ENCODE results near the gene PTGDR.

The PTGDR gene

DNA sequence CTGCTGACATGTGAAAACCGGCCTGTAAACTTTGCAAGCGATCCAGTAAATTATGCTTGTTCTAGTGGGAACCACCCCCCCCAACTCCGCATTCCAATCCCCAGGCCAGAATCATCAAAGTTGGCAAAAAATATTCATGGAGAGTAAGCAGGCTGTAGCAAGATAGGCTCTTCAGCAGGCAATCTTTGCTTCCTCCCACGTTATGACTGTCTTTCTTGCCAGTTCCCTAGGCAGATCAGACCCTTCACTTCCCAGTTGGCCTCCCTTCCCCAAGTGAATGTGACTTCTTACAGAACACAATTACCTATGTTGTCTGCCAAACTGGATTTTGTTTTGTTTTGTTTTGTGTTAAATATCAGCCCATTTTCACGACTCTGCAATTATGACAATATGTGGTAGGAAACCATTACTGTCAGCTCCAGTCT, 45.4 kb downstream of the PTGDR start:
- DNase-seq (ENCODE audit: low read depth) = no peak

DNA sequence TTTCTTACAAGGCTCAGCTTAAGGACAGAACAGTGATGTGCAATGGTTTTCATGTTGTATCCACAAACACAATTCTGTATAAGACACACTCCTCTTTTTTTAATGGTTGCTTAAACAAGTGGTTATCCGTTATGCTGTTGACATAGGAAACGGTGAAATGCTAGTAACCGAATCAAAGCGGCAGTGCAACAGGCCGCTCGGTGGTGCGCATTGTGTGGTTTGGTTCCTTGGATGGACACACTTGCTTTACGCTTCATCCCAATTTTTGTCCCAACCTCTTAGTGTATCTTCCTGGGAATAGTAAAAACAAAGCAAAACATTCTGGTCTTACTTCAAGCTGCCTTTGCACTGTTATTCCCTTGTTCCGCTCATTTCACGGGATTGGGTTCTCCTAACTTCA, 46.0 kb downstream of the PTGDR start:
- no peak for DNase-seq (ENCODE audit: low read depth)

DNA sequence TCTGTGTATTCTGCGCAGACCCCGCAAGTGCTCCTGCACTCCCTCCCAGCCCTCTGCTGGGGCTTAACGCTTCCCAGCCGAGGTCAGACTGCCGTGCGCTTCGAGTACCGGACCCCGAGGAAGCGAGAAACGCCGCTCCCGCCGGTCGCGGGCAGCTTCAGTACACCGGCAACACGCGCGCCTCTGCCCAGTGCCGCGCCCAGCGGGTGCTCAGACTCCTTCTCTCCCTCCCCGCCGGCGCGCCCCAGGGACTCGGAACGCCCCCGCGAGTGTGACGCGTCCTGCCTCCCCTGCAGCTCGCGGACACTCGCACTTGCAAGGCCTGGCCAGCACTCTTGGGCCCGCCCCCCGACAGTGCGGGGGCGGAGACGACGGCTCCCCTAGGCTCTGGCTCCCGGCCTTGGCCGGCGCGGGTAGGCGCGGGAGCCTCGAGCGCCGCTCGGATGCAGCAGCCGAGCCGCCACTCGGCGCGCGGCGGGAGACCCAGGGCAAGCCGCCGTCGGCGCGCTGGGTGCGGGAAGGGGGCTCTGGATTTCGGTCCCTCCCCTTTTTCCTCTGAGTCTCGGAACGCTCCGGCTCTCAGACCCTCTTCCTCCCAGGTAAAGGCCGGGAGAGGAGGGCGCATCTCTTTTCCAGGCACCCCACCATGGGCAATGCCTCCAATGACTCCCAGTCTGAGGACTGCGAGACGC, 46.6 kb downstream of the PTGDR start, which contains the start of gene PTGER2:
Gene PTGER2 (plus strand): TSS at position 410 of the 692 bp plus-strand sequence. CDS start 237 bp downstream, at position 647.
- DNase-seq (ENCODE audit: low read depth) = peak; percentile 63

DNA sequence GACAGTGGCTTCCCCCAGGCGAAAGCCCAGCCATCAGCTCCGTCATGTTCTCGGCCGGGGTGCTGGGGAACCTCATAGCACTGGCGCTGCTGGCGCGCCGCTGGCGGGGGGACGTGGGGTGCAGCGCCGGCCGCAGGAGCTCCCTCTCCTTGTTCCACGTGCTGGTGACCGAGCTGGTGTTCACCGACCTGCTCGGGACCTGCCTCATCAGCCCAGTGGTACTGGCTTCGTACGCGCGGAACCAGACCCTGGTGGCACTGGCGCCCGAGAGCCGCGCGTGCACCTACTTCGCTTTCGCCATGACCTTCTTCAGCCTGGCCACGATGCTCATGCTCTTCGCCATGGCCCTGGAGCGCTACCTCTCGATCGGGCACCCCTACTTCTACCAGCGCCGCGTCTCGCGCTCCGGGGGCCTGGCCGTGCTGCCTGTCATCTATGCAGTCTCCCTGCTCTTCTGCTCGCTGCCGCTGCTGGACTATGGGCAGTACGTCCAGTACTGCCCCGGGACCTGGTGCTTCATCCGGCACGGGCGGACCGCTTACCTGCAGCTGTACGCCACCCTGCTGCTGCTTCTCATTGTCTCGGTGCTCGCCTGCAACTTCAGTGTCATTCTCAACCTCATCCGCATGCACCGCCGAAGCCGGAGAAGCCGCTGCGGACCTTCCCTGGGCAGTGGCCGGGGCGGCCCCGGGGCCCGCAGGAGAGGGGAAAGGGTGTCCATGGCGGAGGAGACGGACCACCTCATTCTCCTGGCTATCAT, 47.3 kb downstream of the PTGDR start:
- no peak for DNase-seq (ENCODE audit: low read depth)

DNA sequence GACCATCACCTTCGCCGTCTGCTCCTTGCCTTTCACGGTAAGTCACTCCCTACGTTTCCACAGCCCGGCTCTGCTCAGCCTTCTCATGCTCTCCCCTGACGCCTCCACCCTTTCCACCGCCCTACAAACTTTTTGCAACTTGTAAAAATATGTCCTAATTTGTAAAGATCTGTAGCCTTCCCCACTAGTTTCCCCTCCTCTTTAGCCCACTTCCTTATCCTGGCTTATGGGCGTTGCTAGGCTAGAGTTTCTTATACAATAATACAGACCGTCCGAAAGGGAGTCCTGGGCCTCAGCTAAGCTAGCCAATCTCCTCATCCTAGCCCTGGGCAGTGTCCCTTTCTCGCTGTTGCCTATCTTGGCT, 47.8 kb downstream of the PTGDR start:
- DNase-seq (ENCODE audit: low read depth) = no peak

DNA sequence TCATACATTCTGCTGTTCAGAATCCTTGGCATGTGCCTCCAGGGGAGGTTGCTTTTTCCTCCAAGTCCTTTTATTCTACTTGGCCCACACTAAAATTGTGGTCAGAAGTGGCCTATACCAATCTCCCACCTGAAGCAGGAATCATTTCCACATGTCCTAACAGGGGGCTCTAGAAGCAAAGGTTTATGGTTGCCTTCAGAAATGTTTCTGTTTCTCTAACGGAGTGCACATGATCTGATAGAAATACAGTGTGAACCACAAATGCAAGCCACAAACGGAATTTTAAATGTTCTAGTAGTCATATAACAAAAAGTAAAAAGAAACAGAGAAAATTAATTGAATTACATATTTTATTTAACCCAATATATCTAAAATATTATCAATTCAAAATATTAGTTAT, 50.6 kb downstream of the PTGDR start:
- DNase-seq (ENCODE audit: low read depth) = no peak

DNA sequence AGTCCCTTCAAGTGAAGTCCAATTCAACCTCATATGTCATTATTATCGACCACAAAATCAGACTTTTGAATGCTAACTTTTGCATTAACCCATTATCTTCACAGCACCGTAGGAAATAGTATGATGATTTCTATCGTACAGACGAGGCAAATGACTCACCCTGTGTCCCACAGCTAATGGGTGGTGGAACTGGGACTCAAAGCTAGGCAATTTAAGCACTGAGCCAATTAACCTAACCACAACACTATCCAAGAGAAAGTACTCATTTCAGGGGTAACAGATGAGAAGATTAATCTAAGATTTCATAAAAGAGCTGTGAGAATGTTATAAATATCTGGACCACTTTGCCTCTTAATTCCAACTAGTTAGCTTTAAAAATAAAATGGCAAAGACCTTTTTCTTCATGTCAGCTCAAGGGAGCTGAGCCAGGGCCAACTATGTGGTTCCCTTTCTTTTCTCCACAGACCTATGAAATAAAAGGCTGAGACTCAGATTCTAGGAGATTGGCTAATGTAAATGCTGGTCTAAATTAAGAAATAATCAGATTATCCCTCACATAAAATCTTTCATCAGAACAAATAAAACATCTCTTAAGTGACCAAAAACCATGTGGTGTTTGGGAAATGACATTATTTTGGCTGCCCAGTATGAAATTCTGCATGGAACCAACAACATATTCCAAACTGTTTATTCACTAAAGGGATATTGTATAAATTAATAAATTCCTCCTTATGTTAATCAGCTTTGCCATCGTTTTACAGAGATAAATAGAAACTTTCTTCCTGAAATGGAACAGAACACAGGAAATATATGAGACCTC, 51.5 kb downstream of the PTGDR start:
- no peak for DNase-seq (ENCODE audit: low read depth)

DNA sequence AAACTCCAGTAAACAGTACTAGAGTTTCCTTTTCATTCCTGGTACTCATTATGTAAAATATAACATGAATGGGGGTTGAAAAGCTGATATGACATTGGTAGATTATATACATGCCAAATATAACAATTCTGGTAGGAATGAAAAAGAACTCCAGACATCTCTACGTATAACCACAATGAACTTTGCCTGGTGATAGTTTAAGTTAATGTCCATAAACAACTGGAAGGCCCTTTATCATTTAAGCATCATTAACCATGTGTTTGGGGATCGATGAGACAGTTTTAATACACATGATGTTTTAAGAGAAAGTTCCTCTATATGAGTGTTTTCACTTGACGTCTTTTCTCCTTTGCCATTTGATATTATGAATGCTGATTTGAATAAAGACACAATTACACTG, 52.4 kb downstream of the PTGDR start:
- no peak for DNase-seq (ENCODE audit: low read depth)

DNA sequence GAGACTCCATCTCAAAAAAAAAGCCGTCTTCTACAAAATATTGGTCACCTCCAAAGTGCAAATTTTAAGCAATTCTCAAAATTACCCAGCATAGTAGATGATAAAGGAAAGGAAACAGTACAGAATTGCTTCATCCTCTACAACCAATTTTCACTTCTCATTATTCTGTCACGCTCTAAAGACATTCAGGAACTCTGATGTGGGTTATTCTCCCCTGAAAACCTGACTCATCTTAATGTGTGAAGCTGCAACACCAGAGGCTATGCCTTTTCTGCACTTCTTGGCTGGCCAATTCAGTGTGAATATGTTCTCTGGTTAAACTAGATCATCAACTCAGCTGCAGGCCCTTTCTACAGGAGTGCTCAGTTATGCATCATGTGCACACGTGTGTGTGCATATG, 57.6 kb downstream of the PTGDR start:
- no peak for DNase-seq (ENCODE audit: low read depth)

DNA sequence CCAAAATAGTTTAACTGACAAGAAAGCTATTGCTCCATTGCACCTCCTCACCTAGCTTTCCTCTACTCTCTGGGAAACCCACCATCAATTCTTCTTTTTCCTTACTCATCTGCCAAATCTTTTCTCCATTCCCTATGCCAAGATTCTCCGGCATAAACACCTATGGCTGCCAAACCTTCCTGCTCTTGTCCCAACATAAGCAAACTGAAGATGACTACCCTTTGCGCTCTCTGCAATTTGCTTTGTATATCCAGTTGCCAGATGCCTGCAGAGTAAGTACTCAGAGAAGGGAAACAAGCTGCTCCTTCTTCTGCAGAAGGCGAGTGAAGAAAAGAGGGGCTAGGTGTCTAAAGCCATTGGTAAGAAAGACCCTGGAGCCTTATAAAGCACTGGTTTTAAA, 58.1 kb downstream of the PTGDR start:
- DNase-seq (ENCODE audit: low read depth) = no peak
